SU-DHL-6 (cell line): Measurements from ENCODE around the gene FRZB.

Experiments
- H2AFZ ChIP-seq: fragments of 200-600 bp; sonication (generic); 2 replicates; pipeline ENCODE4 v1.6.1; 2014; ENCODE audit warnings: low read depth, mild to moderate bottlenecking, moderate library complexity, mixed read lengths, antibody characterized with exemption, low read length; ENCODE audit not compliant: severe bottlenecking
- H3F3A ChIP-seq: fragments of 200-600 bp; shearing (Covaris generic); 2 replicates; pipeline ENCODE4 v1.6.0; 2016; ENCODE audit warnings: antibody characterized with exemption, mild to moderate bottlenecking; ENCODE audit not compliant: insufficient read depth
- H3K27ac ChIP-seq: fragments of 200-600 bp; sonication (generic); 2 replicates; pipeline ENCODE4 v1.5.1; 2016; ENCODE audit warnings: low read depth, mild to moderate bottlenecking, low read length, moderate library complexity, mixed read lengths
- H3K27me3 ChIP-seq: fragments of 200-600 bp; sonication (generic), shearing (Covaris generic); 2 replicates; pipeline ENCODE4 v1.6.0; 2014; ENCODE audit warnings: mild to moderate bottlenecking, low read length
- H3K36me3 ChIP-seq: fragments of 200-600 bp; sonication (generic); 2 replicates; pipeline ENCODE4 v1.6.1; 2014; ENCODE audit warnings: mild to moderate bottlenecking, low read length, mixed read lengths
- H3K4me2 ChIP-seq: fragments of 300-600, 200-600 bp; shearing (Covaris generic), sonication (generic); 2 replicates; pipeline ENCODE4 v1.6.0; 2014; ENCODE audit warnings: low read length, low read depth, mild to moderate bottlenecking; ENCODE audit not compliant: poor library complexity, severe bottlenecking
- H3K4me3 ChIP-seq: fragments of 200-600 bp; sonication (generic); 2 replicates; pipeline ENCODE4 v1.5.1; 2014; ENCODE audit warnings: antibody characterized with exemption, low read length, mild to moderate bottlenecking, mixed read lengths; ENCODE audit not compliant: insufficient read depth, poor library complexity, severe bottlenecking
- H3K79me2 ChIP-seq: fragments of 200-600 bp; sonication (generic); 2 replicates; pipeline ENCODE4 v1.6.1; 2014; ENCODE audit warnings: mild to moderate bottlenecking, low read length, moderate library complexity; ENCODE audit not compliant: insufficient read depth
- H3K9ac ChIP-seq: fragments of 200-600 bp; sonication (generic); 2 replicates; pipeline ENCODE4 v1.7.0; 2014; ENCODE audit warnings: mild to moderate bottlenecking, low read length
- H3K9me2 ChIP-seq: fragments of 200-600 bp; sonication (generic); replicated peaks from 2 replicates; pipeline ENCODE4 v1.6.1; 2014; ENCODE audit warnings: low read length; ENCODE audit not compliant: insufficient read depth
- H3K9me3 ChIP-seq: fragments of 200-600 bp; sonication (generic); 2 replicates; pipeline ENCODE4 v1.6.1; 2014; ENCODE audit warnings: low read length, mixed read lengths; ENCODE audit not compliant: insufficient read depth
- H4K20me1 ChIP-seq: fragments of 200-600 bp; sonication (generic); 2 replicates; pipeline ENCODE4 v1.6.1; 2014; ENCODE audit warnings: low read depth, mild to moderate bottlenecking, antibody characterized with exemption, low read length, moderate library complexity, mixed read lengths
- EZH2phosphoT487 ChIP-seq: fragments of 200-600 bp; sonication (generic), shearing (Covaris generic); conservative IDR thresholded peaks from 2 replicates; pipeline ENCODE4 v1.6.1; 2018; ENCODE audit warnings: mild to moderate bottlenecking, antibody characterized with exemption, low read length, moderate library complexity, mixed read lengths
- TF ChIP-seq, protein P1 (sequence below): fragments of 200-600 bp; sonication (generic); IDR thresholded peaks from one replicate; pipeline ENCODE4 v1.5.1; 2017; ENCODE audit warnings: antibody characterized with exemption, mild to moderate bottlenecking, low read length, moderate library complexity; ENCODE audit not compliant: insufficient read depth, poor library complexity, severe bottlenecking

FRZB gene

DNA sequence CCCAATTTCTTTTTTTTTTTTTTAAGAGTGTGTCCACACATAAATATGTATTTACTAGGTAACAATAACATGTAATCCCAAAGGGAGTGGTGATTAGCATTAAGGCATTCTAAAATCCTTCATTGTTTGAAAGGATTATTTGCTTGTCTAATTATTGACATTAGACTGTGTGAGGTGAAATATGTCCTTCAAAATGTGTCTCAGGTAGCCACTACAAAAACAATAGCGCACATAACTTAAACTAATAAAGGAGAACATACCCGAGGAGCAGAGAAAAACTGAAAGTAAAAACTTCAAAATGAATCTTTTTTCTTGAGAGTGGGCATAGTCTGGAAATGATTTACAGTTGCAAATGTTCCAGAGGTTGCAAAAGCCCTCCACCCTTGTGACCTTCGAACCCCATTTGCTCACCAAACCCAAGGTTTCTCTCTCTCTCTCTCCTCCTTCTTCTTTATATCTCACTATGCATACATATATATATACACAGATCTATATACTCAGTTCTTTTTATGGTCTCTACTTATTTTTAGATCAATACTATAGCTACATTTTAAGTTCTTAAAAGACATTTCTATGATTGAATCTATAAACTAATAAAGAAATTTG, 24.4 kb upstream of the FRZB start:
- no peaks in the 10 kb centered on the region for H4K20me1 ChIP-seq
- H3K79me2 ChIP-seq, result no peaks in the 10 kb centered on the region
- TF ChIP-seq EZH2phosphoT487, result no peak
- TF ChIP-seq, protein P1, sequence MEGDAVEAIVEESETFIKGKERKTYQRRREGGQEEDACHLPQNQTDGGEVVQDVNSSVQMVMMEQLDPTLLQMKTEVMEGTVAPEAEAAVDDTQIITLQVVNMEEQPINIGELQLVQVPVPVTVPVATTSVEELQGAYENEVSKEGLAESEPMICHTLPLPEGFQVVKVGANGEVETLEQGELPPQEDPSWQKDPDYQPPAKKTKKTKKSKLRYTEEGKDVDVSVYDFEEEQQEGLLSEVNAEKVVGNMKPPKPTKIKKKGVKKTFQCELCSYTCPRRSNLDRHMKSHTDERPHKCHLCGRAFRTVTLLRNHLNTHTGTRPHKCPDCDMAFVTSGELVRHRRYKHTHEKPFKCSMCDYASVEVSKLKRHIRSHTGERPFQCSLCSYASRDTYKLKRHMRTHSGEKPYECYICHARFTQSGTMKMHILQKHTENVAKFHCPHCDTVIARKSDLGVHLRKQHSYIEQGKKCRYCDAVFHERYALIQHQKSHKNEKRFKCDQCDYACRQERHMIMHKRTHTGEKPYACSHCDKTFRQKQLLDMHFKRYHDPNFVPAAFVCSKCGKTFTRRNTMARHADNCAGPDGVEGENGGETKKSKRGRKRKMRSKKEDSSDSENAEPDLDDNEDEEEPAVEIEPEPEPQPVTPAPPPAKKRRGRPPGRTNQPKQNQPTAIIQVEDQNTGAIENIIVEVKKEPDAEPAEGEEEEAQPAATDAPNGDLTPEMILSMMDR, result no peak
- H3K36me3 ChIP-seq, result no peaks in the 10 kb centered on the region
- H3K27me3 ChIP-seq, result no peaks in the 10 kb centered on the region
- no peak overlapping the region for H3K9ac ChIP-seq
- H3F3A ChIP-seq, result no peaks in the 10 kb centered on the region
- H3K9me3 ChIP-seq, result no peaks in the 10 kb centered on the region
- H3K9me2 ChIP-seq, result no peaks in the 10 kb centered on the region
- no peak overlapping the region for H3K4me2 ChIP-seq
- no peak overlapping the region for H3K4me3 ChIP-seq
- H3K27ac ChIP-seq, result no peak overlapping the region
- H2AFZ ChIP-seq, result no peak overlapping the region

GRCh38 chr2:182890305-182890704, 23.9 kb upstream of the FRZB start:
- no peaks in the 10 kb centered on the region for H3K9me2 ChIP-seq
- no peak overlapping the region for H3K9ac ChIP-seq
- H3K36me3 ChIP-seq, result no peaks in the 10 kb centered on the region
- H3K4me2 ChIP-seq, result no peak overlapping the region
- H3K27me3 ChIP-seq, result no peaks in the 10 kb centered on the region
- TF ChIP-seq EZH2phosphoT487, result no peak
- TF ChIP-seq, protein P1, result no peak
- H4K20me1 ChIP-seq, result no peaks in the 10 kb centered on the region
- no peak overlapping the region for H3K27ac ChIP-seq
- no peaks in the 10 kb centered on the region for H3K79me2 ChIP-seq
- H2AFZ ChIP-seq, result no peak overlapping the region
- H3F3A ChIP-seq, result no peaks in the 10 kb centered on the region
- H3K4me3 ChIP-seq, result no peak overlapping the region
- no peaks in the 10 kb centered on the region for H3K9me3 ChIP-seq

DNA sequence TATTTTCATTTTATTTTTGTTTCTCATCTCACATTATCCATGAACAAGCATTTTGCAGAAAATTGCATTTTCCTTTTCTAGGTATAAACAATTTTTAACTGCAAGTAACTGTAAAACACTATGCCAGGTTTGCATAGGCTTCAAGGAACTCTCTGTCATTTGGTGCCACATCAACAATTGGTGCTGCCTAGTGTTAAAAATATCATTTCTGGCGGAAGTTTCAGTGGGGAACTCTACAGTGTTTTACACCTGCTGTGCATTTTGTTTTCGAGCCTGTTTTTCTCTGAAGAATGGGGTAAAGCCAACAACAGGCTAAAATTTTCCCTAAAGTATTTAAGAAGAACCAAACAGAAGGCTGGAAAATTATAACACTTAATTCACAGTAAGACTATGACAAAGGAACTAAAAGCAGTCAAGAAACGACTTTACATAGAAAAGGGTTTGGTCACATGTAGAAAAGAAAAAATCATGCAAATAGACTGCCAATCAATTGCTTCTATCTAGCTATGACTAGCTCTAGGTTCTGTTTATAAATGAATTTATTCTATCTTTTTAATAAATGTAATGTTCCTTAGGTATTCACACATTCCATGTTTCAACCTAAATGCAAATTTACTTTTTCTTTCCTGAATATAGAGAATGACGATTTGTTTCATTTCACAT, 21.4 kb upstream of the FRZB start:
- no peak for TF ChIP-seq EZH2phosphoT487
- TF ChIP-seq, protein P1, result no peak
- H3K9me3 ChIP-seq, result no peaks in the 10 kb centered on the region
- peak overlapping the region; percentile 25 for H3K4me2 ChIP-seq
- H3K79me2 ChIP-seq, result no peaks in the 10 kb centered on the region
- H4K20me1 ChIP-seq, result no peaks in the 10 kb centered on the region
- no peak overlapping the region for H3K9ac ChIP-seq
- no peaks in the 10 kb centered on the region for H3K27me3 ChIP-seq
- no peaks in the 10 kb centered on the region for H3F3A ChIP-seq
- H2AFZ ChIP-seq, result no peak overlapping the region
- no peak overlapping the region for H3K27ac ChIP-seq
- no peaks in the 10 kb centered on the region for H3K9me2 ChIP-seq
- H3K4me3 ChIP-seq, result no peak overlapping the region
- no peaks in the 10 kb centered on the region for H3K36me3 ChIP-seq
